A673 (cell line): ENCODE data around the gene NOMO2.
"Not testable (repeated sequence)": the region's sequence is repeated elsewhere in the genome, so short reads cannot be mapped to it uniquely, and the experiment has no call there.

ENCODE experiments used
- CTCF ChIP-seq: fragments of 300-800, 200-600 bp; sonication (generic); conservative IDR thresholded peaks from 2 replicates; pipeline ENCODE4 v1.5.1; 2017; ENCODE audit warnings: low read depth, mild to moderate bottlenecking, antibody characterized with exemption, low read length, moderate library complexity, mixed read lengths
- EZH2 ChIP-seq: fragments of 200-600 bp; sonication (generic); IDR thresholded peaks from 2 replicates; pipeline ENCODE4 v1.6.1; 2017; ENCODE audit warnings: borderline replicate concordance, low read depth, mild to moderate bottlenecking, mixed read lengths, antibody characterized with exemption, low read length; ENCODE audit not compliant: poor library complexity, severe bottlenecking

- not testable (repeated sequence) for TF ChIP-seq CTCF, EZH2
Observed at GRCh38 chr16:18385285-18385684, 176.6 kb downstream of the NOMO2 start.
